Measurements from ENCODE around the gene SEMA5B. TPM values are rescaled to one million over a fixed set of nuclear protein-coding genes. Genes with fewer than 3 reads are reported as not detected.

SEMA5B gene
- total RNA-seq, 1 experiment from 2014 or later = not detected

- no peaks in the 10 kb centered on the region for H3K36me3 ChIP-seq
- no peaks in the 10 kb centered on the region for H3K27me3 ChIP-seq
- no peak for DNase-seq
- no peaks in the 10 kb centered on the region for H3K9me3 ChIP-seq
- no peak overlapping the region for H3K4me3 ChIP-seq
Observed at GRCh38 chr3:122955916-122956692, 71.5 kb downstream of the SEMA5B start.

- Histone ChIP-seq H3K36me3 (no peaks in the 10 kb centered on the region), H3K4me3 (no peak overlapping the region), H3K9me3 (peaks cover 5% of the 10 kb centered on the region), H3K27me3 (no peaks in the 10 kb centered on the region; the same call in 1 of the 2 replicates)
- peak; percentile 44 for DNase-seq
Observed at GRCh38 chr3:122952520-122952919, 75.0 kb downstream of the SEMA5B start.

- no peak for DNase-seq
- no peaks in the 10 kb centered on the region for H3K36me3 ChIP-seq
- no peaks in the 10 kb centered on the region; the same call in 1 of the 2 replicates for H3K27me3 ChIP-seq
- H3K4me3 ChIP-seq = no peak overlapping the region
- H3K9me3 ChIP-seq = peaks cover 5% of the 10 kb centered on the region
Observed at GRCh38 chr3:122948408-122948807, 79.2 kb downstream of the SEMA5B start.

- Histone ChIP-seq H3K9me3 (peaks cover 5% of the 10 kb centered on the region), H3K4me3 (no peak overlapping the region), H3K36me3 (no peaks in the 10 kb centered on the region), H3K27me3 (no peaks in the 10 kb centered on the region; the same call in 1 of the 2 replicates)
- DNase-seq = no peak
Observed at GRCh38 chr3:122947738-122948137, 79.8 kb downstream of the SEMA5B start.

GRCh38 chr3:122947196-122947595 is 80.4 kb downstream of the SEMA5B start:
- DNase-seq = no peak
- Histone ChIP-seq H3K4me3 (no peak overlapping the region), H3K9me3 (peaks cover 5% of the 10 kb centered on the region)

GRCh38 chr3:122946185-122946584 is 81.4 kb downstream of the SEMA5B start:
- Histone ChIP-seq H3K4me3 (no peak overlapping the region), H3K27me3 (no peaks in the 10 kb centered on the region; the same call in 1 of the 2 replicates), H3K9me3 (peaks cover 5% of the 10 kb centered on the region), H3K36me3 (no peaks in the 10 kb centered on the region)
- DNase-seq = no peak

More at GRCh38 chr3:122947196-122947595, 80.4 kb downstream of the SEMA5B start:
- Histone ChIP-seq H3K36me3 (no peaks in the 10 kb centered on the region), H3K27me3 (no peaks in the 10 kb centered on the region; the same call in 1 of the 2 replicates)

GRCh38 chr3:122945230-122945629 is 82.3 kb downstream of the SEMA5B start:
- Histone ChIP-seq H3K4me3 (no peak overlapping the region), H3K36me3 (no peaks in the 10 kb centered on the region), H3K9me3 (peaks cover 5% of the 10 kb centered on the region)

GRCh38 chr3:122944671-122945161 is 82.8 kb downstream of the SEMA5B start:
- peak; percentile 66 for DNase-seq
- H3K36me3 ChIP-seq = no peaks in the 10 kb centered on the region
- H3K27me3 ChIP-seq = no peaks in the 10 kb centered on the region
- H3K4me3 ChIP-seq = no peak overlapping the region
- peaks cover under 1% of the 10 kb centered on the region for H3K9me3 ChIP-seq

More at GRCh38 chr3:122945230-122945629, 82.3 kb downstream of the SEMA5B start:
- no peak for DNase-seq
- H3K27me3 ChIP-seq = no peaks in the 10 kb centered on the region

GRCh38 chr3:122943828-122944190 is 83.8 kb downstream of the SEMA5B start:
- H3K9me3 ChIP-seq = no peaks in the 10 kb centered on the region
- no peak overlapping the region for H3K4me3 ChIP-seq
- DNase-seq = no peak
- no peaks in the 10 kb centered on the region for H3K36me3 ChIP-seq
- H3K27me3 ChIP-seq = no peaks in the 10 kb centered on the region

- DNase-seq = peak; percentile 76
- H3K9me3 ChIP-seq = no peaks in the 10 kb centered on the region
Observed at GRCh38 chr3:122942937-122943827, 84.4 kb downstream of the SEMA5B start.

GRCh38 chr3:122942239-122942638 is 85.3 kb downstream of the SEMA5B start:
- Histone ChIP-seq H3K4me3 (no peak overlapping the region), H3K27me3 (no peaks in the 10 kb centered on the region), H3K36me3 (no peaks in the 10 kb centered on the region), H3K9me3 (no peaks in the 10 kb centered on the region)
- DNase-seq = no peak

More at GRCh38 chr3:122942937-122943827, 84.4 kb downstream of the SEMA5B start:
- Histone ChIP-seq H3K36me3 (no peaks in the 10 kb centered on the region), H3K27me3 (no peaks in the 10 kb centered on the region), H3K4me3 (no peak overlapping the region)

- Histone ChIP-seq H3K36me3 (no peaks in the 10 kb centered on the region), H3K27me3 (no peaks in the 10 kb centered on the region), H3K9me3 (no peaks in the 10 kb centered on the region), H3K4me3 (no peak overlapping the region)
- DNase-seq = no peak
Observed at GRCh38 chr3:122941228-122942206, 86.0 kb downstream of the SEMA5B start.

- no peaks in the 10 kb centered on the region for H3K36me3 ChIP-seq
- no peaks in the 10 kb centered on the region for H3K9me3 ChIP-seq
- no peak for DNase-seq
- no peaks in the 10 kb centered on the region for H3K27me3 ChIP-seq
- no peak overlapping the region for H3K4me3 ChIP-seq
Observed at GRCh38 chr3:122940628-122941086, 86.9 kb downstream of the SEMA5B start.

GRCh38 chr3:122938783-122939425 is 88.7 kb downstream of the SEMA5B start:
- H3K4me3 ChIP-seq = no peak overlapping the region

GRCh38 chr3:122937745-122938144 is 89.8 kb downstream of the SEMA5B start:
- H3K27me3 ChIP-seq = no peaks in the 10 kb centered on the region
- no peaks in the 10 kb centered on the region for H3K9me3 ChIP-seq
- DNase-seq = no peak
- H3K4me3 ChIP-seq = no peak overlapping the region
- H3K36me3 ChIP-seq = no peaks in the 10 kb centered on the region

More at GRCh38 chr3:122938783-122939425, 88.7 kb downstream of the SEMA5B start:
- no peaks in the 10 kb centered on the region for H3K27me3 ChIP-seq
- no peaks in the 10 kb centered on the region for H3K9me3 ChIP-seq
- no peak for DNase-seq
- no peaks in the 10 kb centered on the region for H3K36me3 ChIP-seq
